Natural killer cell (primary cell): ENCODE measurements around the gene RPL29. TPM values are rescaled to one million over a fixed set of nuclear protein-coding genes. Genes with fewer than 3 reads are reported as not detected.

Experiments used
- ATAC-seq, 3 donors: fragments of 150-1000 bp in 2 of 3; fragments of 200-7000 bp in 1 of 3; cut with Tn5 transposase; 1 replicate in 1 of 3; 2 replicates in 2 of 3; pipeline ENCODE4 v1.10.0; 2021; ENCODE audit warnings: mild to moderate bottlenecking in 2 of 3, moderate library complexity in 2 of 3
- DNase-seq, 2 donors: peaks; one replicate each; pipeline versions ENCODE4 v3.0.0 to v3.0.0-alpha.2; 2013 to 2021; ENCODE audit warnings: mixed read lengths in 1 of 2
- H3K27ac ChIP-seq: one replicate; pipeline ENCODE4 v1.5.1; 2013; ENCODE audit warnings: mild to moderate bottlenecking, low read length
- H3K27me3 ChIP-seq: one replicate; pipeline ENCODE4 v1.6.1; 2013; ENCODE audit warnings: low read length; ENCODE audit not compliant: control insufficient read depth, insufficient read depth
- H3K36me3 ChIP-seq: one replicate; pipeline ENCODE4 v1.6.1; 2013; ENCODE audit warnings: low read length; ENCODE audit not compliant: control insufficient read depth, insufficient read depth
- H3K4me1 ChIP-seq: one replicate; pipeline ENCODE4 v1.6.1; 2013; ENCODE audit warnings: low read length; ENCODE audit not compliant: control insufficient read depth, insufficient read depth
- H3K4me3 ChIP-seq: one replicate; pipeline ENCODE4 v1.5.1; 2013; ENCODE audit warnings: low read length
- H3K9me3 ChIP-seq: one replicate; pipeline ENCODE4 v1.6.1; 2013; ENCODE audit warnings: low read length; ENCODE audit not compliant: control insufficient read depth, insufficient read depth
- H3K27ac Mint-ChIP-seq, 2 donors: one replicate each; pipeline ENCODE4 v1.8.0; 2022; ENCODE audit warnings: mild to moderate bottlenecking in 2 of 2, mixed read lengths in 2 of 2, moderate library complexity in 1 of 2
- H3K27me3 Mint-ChIP-seq, 2 donors: one replicate each; pipeline ENCODE4 v1.8.0; 2022; ENCODE audit warnings: low read depth in 2 of 2, mixed read lengths in 2 of 2
- H3K36me3 Mint-ChIP-seq: one replicate; pipeline ENCODE4 v1.8.0; 2022; ENCODE audit warnings: mixed read lengths
- H3K4me1 Mint-ChIP-seq, 2 donors: one replicate each; pipeline ENCODE4 v1.8.0; 2022; ENCODE audit warnings: mixed read lengths in 2 of 2
- H3K4me3 Mint-ChIP-seq: one replicate; pipeline ENCODE4 v1.8.0; 2022; ENCODE audit warnings: mild to moderate bottlenecking, moderate library complexity, mixed read lengths
- H3K9me3 Mint-ChIP-seq, 2 donors: one replicate each; pipeline ENCODE4 v1.8.0; 2022; ENCODE audit warnings: mixed read lengths in 2 of 2
- WGBS: methylation state at CpG from one replicate; pipeline ENCODE4 v1.1.7; 2013; ENCODE audit warnings: missing lambda C conversion rate; ENCODE audit not compliant: insufficient coverage; 5-methylcytosine and 5-hydroxymethylcytosine counted together
- intact Hi-C: fragments of 100-400 bp; cut with micrococcal nuclease; formaldehyde crosslinking; loops from one replicate; pipeline ENCODE4 v1.14.2; 2022
- total RNA-seq, 4 donors: library from RNA; stranded (reverse); fragments of 120-200 nt in 1 of 4; gene quantifications; one replicate each; pipeline versions ENCODE4 v1.2.3 to v1.2.4, GENCODE V29; 2013 to 2022
- TF ChIP-seq, protein P1 (sequence below): fragments of 200-600 bp; IDR thresholded peaks from one replicate; pipeline ENCODE4 v1.8.0; 2022; ENCODE audit warnings: antibody characterized with exemption

Gene RPL29
- total RNA-seq, 3 donors from 2014 or later (not counting 1 experiment from before 2014, with no cell fraction given) = 486 to 819 (median 797) TPM

GRCh38 chr3:51986010-51986947 is 9.4 kb downstream of the RPL29 start:
- Mint-ChIP-seq H3K9me3 (no peaks in the 10 kb centered on the region), H3K4me3 (no peak overlapping the region)

DNA sequence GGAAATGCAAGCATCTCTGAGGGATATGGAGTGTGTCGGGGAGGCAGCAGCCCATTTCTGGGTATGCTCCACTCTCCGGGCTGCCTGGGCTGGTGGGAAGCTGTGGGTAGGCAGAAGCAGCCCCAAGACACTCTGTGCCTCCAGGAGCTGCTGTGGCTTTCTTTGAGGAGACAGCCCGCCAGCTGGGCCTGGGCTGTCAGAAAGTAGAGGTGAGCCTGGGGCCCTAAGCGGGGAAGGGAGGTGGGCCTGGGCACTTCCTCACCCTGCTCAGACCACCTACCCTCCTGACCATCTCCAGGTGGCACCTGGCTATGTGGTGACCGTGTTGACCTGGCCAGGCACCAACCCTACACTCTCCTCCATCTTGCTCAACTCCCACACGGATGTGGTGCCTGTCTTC is 10.6 kb downstream of the RPL29 start:
- Histone ChIP-seq H3K4me3 (no peak overlapping the region), H3K36me3 (peaks cover 2% of the 10 kb centered on the region), H3K4me1 (peaks cover 29% of the 10 kb centered on the region), H3K27ac (no peak overlapping the region), H3K27me3 (no peaks in the 10 kb centered on the region), H3K9me3 (no peaks in the 10 kb centered on the region)
- no peak for ATAC-seq
- no peak for DNase-seq
- Mint-ChIP-seq H3K36me3 (no peaks in the 10 kb centered on the region), H3K9me3 (no peaks in the 10 kb centered on the region), H3K27me3 (no peaks in the 10 kb centered on the region), H3K4me1 (peaks cover 14 to 38% of the 10 kb centered on the region in 2 donors), H3K4me3 (no peak overlapping the region), H3K27ac (peak overlapping the region; percentile 88 to 98)
- 91% methylated on average over 4 of the region's 6 CpGs for WGBS
- intact Hi-C loops = no loop called here
- TF ChIP-seq, protein P1, sequence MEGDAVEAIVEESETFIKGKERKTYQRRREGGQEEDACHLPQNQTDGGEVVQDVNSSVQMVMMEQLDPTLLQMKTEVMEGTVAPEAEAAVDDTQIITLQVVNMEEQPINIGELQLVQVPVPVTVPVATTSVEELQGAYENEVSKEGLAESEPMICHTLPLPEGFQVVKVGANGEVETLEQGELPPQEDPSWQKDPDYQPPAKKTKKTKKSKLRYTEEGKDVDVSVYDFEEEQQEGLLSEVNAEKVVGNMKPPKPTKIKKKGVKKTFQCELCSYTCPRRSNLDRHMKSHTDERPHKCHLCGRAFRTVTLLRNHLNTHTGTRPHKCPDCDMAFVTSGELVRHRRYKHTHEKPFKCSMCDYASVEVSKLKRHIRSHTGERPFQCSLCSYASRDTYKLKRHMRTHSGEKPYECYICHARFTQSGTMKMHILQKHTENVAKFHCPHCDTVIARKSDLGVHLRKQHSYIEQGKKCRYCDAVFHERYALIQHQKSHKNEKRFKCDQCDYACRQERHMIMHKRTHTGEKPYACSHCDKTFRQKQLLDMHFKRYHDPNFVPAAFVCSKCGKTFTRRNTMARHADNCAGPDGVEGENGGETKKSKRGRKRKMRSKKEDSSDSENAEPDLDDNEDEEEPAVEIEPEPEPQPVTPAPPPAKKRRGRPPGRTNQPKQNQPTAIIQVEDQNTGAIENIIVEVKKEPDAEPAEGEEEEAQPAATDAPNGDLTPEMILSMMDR = no peak

More at GRCh38 chr3:51986010-51986947, 9.4 kb downstream of the RPL29 start:
- Mint-ChIP-seq H3K36me3 (no peaks in the 10 kb centered on the region), H3K4me1 (peaks cover 14 to 31% of the 10 kb centered on the region in 2 donors), H3K27me3 (no peaks in the 10 kb centered on the region), H3K27ac (no peak overlapping the region)
- WGBS = 95% methylated on average over 12 of the region's 12 CpGs
- TF ChIP-seq, protein P1 = no peak
- H3K27me3 ChIP-seq = no peaks in the 10 kb centered on the region
- H3K36me3 ChIP-seq = no peaks in the 10 kb centered on the region
- H3K9me3 ChIP-seq = no peaks in the 10 kb centered on the region
- intact Hi-C loops = no loop called here
- peaks cover 26% of the 10 kb centered on the region for H3K4me1 ChIP-seq
- DNase-seq (no peak), ATAC-seq (no peak)
- no peak overlapping the region for H3K4me3 ChIP-seq
- no peak overlapping the region for H3K27ac ChIP-seq

GRCh38 chr3:51984269-51984647 is 11.4 kb downstream of the RPL29 start:
- Histone ChIP-seq H3K27me3 (no peaks in the 10 kb centered on the region), H3K36me3 (peaks cover 2% of the 10 kb centered on the region), H3K4me1 (peaks cover 29% of the 10 kb centered on the region), H3K4me3 (no peak overlapping the region), H3K9me3 (no peaks in the 10 kb centered on the region), H3K27ac (no peak overlapping the region)
- DNase-seq = no peak
- H3K27ac Mint-ChIP-seq = peak overlapping the region; percentile 88 to 98
- H3K36me3 Mint-ChIP-seq = no peaks in the 10 kb centered on the region
- no peak for ATAC-seq
- H3K9me3 Mint-ChIP-seq = no peaks in the 10 kb centered on the region
- no peak overlapping the region for H3K4me3 Mint-ChIP-seq
- TF ChIP-seq, protein P1 = no peak
- H3K4me1 Mint-ChIP-seq = peaks cover 14 to 38% of the 10 kb centered on the region in 2 donors
- intact Hi-C loops = no loop called here
- H3K27me3 Mint-ChIP-seq = no peaks in the 10 kb centered on the region
